HPDE6-E6E7 (cell line): Measurements from ENCODE around the gene CPNE1.

Source experiments
- DNase-seq: peaks from one replicate; pipeline ENCODE4 v3.0.0; 2011; ENCODE audit warnings: missing footprints; ENCODE audit errors: extremely low spot score

Gene CPNE1

GRCh38 chr20:35653893-35654292 lies 10.8 kb downstream of the CPNE1 start:
- DNase-seq = no peak

- no peak for DNase-seq
These were observed 11.3 kb downstream of the CPNE1 start for GRCh38 chr20:35653430-35653734.

GRCh38 chr20:35652641-35653429 lies 11.9 kb downstream of the CPNE1 start:
- DNase-seq = no peak

GRCh38 chr20:35651958-35652357 lies 12.7 kb downstream of the CPNE1 start:
- DNase-seq = no peak

- DNase-seq = no peak
These were observed 14.1 kb downstream of the CPNE1 start for GRCh38 chr20:35650632-35651031.

- no peak for DNase-seq
These were observed 15.9 kb downstream of the CPNE1 start for GRCh38 chr20:35648836-35649235.

GRCh38 chr20:35644806-35645205 lies 19.9 kb downstream of the CPNE1 start:
- DNase-seq = no peak

GRCh38 chr20:35643045-35643444 lies 21.7 kb downstream of the CPNE1 start:
- DNase-seq = no peak

- DNase-seq = no peak
These were observed 23.0 kb downstream of the CPNE1 start for GRCh38 chr20:35641743-35642142.

GRCh38 chr20:35640724-35641123 lies 24.0 kb downstream of the CPNE1 start:
- no peak for DNase-seq

GRCh38 chr20:35638751-35639150 lies 25.9 kb downstream of the CPNE1 start:
- DNase-seq = no peak

GRCh38 chr20:35637276-35637675 lies 27.4 kb downstream of the CPNE1 start:
- no peak for DNase-seq

GRCh38 chr20:35636095-35636494 lies 28.6 kb downstream of the CPNE1 start:
- no peak for DNase-seq

- no peak for DNase-seq
These were observed 29.0 kb downstream of the CPNE1 start for GRCh38 chr20:35635652-35636051.

GRCh38 chr20:35632539-35633115 lies 32.1 kb downstream of the CPNE1 start:
- no peak for DNase-seq

GRCh38 chr20:35630636-35631035 lies 34.1 kb downstream of the CPNE1 start:
- DNase-seq = no peak

GRCh38 chr20:35629427-35630145 lies 35.1 kb downstream of the CPNE1 start:
- no peak for DNase-seq

GRCh38 chr20:35627121-35627520 lies 37.6 kb downstream of the CPNE1 start:
- no peak for DNase-seq

- DNase-seq = no peak
These were observed 38.2 kb downstream of the CPNE1 start for GRCh38 chr20:35626386-35627001.

- no peak for DNase-seq
These were observed 38.9 kb downstream of the CPNE1 start for GRCh38 chr20:35625584-35626385.

- DNase-seq = no peak
These were observed 43.1 kb downstream of the CPNE1 start for GRCh38 chr20:35621560-35621946.
